GM18517 (cell line): ENCODE measurements around the gene NEK6.

Experiments
- ATAC-seq: cut with Tn5 transposase; IDR thresholded peaks from one replicate; pipeline ENCODE4 v1.9.1; 2021; ENCODE audit warnings: mild to moderate bottlenecking, moderate library complexity; ENCODE audit not compliant: unreplicated experiment

Gene NEK6

GRCh38 chr9:124257844-124258606 lies at the start of gene NEK6:
NEK6 (plus strand) TSS chr9:124257949; CDS start chr9:124301965, 44,016 bp downstream.
- no peak for ATAC-seq

GRCh38 chr9:124208571-124208970 lies 49.2 kb upstream of the NEK6 start:
- ATAC-seq = peak; percentile 47

DNA sequence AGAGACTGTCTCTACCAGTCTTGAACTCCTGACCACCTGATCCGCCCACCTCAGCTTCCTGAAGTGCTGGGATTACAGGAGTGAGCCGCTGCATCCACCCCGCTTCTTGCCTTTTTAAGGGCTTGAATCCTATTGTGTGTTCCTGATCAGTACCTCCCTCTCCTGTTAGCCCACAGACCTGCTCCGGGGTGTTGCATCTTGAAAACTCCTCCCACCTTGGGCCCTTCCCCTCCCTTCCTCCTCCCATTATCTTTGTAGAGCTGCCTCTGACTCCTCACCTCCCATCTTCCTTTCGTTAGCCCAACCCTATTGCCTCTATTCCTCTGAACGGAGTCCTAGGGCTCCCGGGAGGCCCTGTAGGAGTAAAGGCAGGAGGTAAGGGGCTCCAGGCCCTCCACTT lies 48.5 kb upstream of the NEK6 start:
- no peak for ATAC-seq

DNA sequence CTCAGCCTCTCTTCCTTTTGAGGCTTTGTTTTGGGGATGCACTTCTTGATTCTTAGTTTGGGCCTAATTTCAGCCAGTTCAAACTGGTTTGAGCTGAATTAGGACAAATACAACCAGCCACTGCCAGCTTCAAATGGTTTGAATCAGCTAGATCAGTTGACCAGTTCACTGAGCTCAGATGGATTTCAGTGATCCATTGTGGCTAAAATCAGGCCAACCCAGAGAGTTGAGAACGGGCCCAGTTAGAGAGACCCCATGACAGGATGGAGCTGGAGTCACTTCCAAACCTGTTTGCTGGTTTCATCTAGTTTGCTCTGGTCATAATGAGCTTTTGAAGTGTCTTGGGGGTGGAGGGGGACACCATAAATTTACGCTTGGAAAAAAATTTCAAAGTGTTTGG lies 48.0 kb upstream of the NEK6 start:
- no peak for ATAC-seq

DNA sequence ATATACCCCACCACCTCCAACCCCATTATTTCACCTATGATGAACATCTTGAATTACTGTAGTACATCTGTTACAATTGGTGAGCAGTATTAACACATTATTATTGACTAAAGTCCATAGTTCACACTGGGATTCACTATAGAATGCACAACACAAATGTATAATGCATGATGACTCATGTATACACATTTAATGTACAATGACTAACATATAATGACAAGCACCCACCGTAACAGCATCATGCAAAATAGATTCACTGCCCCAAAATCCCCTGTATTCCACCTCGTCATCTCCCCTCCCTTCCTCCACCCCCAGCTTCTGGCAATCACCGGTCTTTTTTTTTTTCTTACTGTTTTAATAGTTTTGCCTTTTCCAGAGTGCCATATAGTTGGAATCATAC lies 47.1 kb upstream of the NEK6 start:
- no peak for ATAC-seq

DNA sequence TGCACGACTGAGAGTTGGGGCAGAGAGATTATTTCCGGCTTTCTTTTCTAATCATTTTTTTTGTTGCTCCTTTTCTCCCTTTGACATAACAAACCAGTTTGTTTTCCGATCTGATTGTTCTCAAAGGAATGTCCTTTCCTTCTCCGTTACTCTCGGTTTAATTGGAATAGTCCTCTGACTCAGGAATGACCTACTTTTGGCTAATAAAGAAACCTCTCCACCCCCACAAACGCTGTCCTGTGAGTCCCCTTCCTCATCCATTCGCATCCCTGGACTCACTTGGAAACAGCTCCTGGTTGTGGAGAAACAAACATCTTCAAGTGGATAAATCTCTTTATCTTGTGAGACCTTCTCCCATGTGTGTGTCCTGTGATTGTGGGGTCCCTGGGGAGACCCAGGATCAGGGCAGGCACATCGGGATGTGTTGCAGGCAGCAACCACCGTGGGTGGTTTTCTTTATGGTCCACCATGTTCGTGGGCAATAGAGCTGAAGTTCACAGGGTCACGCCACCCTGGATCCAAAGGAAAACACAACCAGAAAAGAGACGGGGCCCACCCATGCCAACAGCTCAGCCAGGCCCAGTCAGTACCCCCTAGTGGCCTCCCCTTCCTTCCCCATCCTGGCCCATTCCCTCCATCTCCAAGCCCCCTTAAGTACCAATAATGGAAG lies 45.2 kb upstream of the NEK6 start:
- no peak for ATAC-seq

- ATAC-seq = no peak
Measured at GRCh38 chr9:124213396-124213795, 44.4 kb upstream of the NEK6 start.

- no peak for ATAC-seq
Measured at GRCh38 chr9:124214116-124214515, 43.6 kb upstream of the NEK6 start.

DNA sequence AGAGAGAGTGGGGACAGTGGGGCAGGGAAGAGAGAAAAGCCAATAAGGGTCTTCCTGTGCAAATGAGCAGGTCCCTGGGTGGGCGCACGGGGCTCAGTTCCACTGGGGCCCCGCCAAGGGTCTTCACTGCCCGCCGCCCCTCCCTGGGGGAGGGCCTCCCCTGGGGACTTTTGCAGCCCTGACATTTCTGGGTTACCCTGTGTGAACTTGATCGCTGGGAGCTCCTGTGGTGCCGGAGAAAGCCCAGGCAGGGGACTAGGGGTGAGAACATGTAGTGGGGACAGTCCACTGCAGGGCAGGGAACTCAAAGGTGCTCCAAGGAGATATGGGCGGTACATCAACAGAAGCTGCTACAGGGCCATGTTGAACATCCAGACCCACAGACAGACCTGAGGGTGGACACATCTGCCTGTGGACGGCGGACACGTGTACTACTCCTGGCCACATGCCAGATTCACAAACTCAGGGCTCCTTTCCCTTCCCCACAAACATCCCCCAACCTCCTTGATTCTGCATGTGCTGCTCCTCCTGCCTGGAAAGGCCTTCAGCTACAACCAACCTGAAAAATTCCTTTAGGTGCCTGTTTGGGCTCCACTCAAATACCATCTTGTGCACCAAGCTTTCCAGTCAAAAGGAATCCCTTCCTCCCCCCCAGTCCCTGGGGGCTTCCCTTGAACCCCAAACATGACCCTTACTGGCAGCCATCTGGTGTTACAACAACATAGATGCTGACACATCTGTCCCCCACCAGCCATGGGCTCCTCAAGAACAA lies 43.0 kb upstream of the NEK6 start:
- no peak for ATAC-seq

DNA sequence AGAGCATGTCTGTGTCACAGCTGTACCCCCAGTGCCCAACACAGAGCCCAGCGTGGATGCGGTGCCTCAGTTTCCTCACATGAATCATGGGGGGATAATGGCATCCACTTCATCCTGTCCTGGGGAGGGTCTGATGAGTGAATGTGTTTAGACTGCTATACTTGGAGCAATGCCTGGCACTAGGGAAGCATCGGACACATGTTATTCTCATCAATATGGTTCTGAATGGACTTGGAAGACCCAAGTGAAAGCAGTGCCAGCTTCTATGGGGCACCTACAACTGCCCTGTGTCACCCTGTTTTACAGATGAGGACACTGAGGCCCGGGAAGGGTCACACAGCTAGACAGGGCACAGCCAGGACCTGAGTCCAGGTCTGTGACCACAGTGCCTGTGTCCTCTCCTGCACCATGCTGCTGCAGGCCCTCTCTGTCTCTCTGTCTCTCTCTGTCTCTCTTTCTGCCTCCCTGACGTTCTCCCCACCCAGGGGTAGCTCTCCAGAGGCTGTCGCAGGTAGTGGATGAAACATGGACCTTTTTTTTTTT lies 42.3 kb upstream of the NEK6 start:
- no peak for ATAC-seq

- no peak for ATAC-seq
Measured at GRCh38 chr9:124215956-124216355, 41.8 kb upstream of the NEK6 start.

DNA sequence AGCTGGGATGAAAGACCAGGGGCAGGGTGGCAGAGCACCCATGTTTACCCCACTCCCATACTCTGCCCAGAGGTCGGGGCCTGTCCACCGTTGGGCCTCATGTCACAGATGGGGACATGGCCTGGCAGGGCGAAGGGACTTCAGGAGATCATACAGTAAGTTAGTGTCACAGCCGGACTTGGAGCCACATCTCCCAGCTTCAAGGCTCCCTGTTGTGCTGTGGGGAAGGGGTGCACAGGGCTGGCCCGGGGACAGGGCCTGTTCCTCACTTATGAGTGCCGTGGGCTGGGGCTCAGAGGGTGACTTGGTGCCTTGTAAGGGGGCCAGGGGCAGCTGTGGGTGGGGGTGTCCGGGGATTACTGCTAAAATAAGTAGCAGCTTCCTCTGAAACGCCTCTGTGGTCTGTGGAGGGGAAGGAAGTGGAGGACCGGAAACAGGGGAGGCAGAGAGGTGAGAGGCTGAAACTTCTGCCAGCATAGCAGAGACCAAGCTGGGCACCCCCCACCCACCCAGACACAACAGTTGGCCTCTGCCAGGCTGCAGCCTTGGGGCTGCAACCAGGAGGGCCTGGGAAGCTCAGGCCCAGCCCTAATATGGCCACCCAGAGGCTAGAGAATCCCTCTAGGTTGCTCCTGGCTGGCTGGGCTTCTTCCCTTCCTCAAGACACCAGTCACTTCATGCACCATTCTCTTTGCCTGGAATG lies 41.1 kb upstream of the NEK6 start:
- peak; percentile 35 for ATAC-seq

DNA sequence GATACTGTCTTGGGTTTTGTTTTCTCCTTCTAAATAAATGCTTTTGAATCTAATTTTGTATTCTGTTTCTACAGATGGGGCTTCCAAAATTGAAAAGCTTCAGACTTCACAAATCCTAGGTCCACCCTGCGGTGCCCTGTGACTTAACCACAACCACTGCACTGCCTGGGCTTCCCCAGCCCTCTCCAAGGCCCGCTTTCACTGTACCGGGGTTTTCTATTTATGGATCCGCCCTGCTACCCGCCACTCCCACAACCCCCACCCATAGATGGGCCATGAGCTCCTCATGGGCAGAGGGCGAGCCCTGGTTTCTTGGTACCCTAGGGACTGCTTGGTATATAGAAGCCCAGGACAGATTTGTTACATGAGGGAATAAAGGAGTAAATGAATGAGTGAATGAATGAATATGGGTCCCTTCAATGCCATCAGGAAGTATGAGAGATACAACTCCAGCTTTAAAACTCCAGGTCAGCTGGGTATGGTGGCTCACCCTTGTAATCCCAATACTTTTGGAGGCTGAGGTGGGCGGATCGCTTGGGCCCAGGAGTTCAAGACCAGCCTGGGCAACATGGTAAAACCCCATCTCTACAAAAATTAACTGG lies 39.8 kb upstream of the NEK6 start:
- peak; percentile 11 for ATAC-seq

- ATAC-seq = peak; percentile 61
Measured at GRCh38 chr9:124218438-124218982, 39.2 kb upstream of the NEK6 start.

DNA sequence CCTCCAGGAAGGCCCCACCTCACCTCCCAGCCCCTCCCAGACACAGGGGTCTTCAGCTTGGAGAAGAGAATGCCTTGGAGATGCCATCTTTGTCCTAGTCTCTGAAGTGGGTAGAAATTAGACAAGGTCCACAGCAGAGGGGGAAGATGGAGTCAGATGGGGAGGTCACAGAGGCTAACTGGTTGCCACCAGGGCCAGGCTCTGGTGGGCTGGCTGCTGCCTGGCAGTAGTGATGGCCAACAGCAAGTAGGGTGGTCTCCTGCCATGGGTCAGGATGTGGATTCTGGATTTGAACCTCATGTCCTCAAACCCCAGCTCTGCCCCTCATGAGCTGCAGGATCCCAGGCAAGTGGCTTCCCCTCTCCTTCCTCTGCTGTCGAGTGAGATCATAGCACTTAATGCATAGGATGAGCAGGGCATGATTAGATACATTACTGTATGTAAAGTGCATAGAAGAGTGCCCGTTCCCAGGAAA lies 38.7 kb upstream of the NEK6 start:
- peak; percentile 10 for ATAC-seq

DNA sequence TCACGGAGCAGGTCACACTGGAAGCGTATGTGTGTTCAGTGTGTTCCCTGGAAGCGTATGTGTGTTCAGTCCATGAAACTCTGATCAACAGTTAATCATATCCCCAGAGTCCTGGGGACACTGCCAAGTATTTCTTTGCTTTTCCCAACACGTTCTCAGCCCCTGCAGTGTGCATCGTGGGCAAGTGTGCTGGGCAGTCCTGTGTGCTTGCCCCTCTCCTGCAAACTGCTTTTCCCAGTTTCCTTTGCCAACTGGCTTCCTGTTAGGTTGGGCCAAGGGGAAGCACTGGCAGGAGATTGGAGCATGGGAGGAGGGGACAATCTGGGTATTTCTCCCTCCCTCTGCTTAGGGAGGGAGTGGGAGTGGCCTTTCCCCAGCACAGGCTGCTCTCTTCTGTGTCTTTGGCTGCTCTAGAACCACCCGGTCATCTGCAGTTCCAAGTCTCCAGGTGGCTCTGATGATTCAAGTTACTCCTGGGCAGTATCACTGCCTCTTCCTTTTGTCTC lies 36.8 kb upstream of the NEK6 start:
- no peak for ATAC-seq

GRCh38 chr9:124221676-124222075 lies 36.1 kb upstream of the NEK6 start:
- ATAC-seq = no peak

DNA sequence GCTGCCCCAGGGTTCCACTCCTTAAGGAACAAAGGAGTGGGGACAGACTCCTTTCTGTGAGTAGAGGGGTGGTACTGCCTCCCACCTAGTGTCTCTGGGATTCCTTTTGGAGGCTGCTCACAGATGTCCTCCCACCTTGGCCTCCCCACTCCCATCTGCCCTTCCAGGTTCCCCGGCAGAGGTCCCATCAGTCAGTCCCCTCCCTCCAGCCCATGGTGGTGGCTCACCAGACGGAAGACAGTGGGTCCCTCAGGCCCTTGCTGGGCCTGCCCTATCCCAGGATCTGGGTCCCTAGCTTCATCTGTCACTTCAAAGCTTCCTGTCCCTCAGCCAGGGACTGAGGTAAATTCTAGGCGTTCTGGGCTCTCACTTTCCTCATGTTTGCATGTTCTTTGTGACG lies 35.6 kb upstream of the NEK6 start:
- ATAC-seq = no peak

DNA sequence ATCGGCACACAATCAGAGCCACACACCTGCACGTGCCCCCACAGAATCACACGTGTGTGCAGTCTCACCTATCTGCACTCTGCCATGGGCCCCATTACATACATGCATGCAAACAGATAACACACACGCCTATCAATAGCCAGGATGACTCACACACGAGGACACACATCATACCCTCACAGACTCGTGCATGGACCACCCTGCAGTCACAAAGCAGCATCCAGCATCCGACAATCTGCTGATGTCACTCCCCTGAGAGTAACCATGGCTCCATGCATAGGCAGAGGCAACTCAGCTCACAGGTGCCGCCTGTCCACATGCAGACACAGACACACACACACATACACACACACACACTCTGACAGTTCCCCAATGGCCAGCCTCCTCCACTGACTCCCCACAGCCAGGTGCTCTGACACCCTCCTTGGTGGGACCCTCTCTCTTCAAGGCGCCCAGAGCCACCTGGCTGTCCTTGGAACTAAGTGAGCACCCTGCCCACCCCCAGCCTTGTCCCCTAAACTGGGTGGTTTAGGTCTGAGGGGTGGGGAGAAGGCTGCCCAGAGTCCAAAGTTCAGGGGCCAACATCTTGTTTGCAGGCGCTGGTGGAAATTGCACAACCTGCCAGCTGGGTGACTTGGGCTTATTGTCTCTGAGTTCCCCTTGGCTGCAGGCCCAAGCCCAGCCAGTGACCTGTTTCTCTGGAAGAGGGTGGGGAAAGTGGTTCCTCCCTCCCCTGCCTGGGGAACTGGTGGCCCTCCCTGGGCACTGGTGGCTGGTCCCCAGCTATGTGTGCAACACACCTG lies 34.6 kb upstream of the NEK6 start:
- ATAC-seq = no peak
